SK-N-SH (cell line): ENCODE data around the gene PRKAG1. TPM values are rescaled to one million over a fixed set of nuclear protein-coding genes. Genes with fewer than 3 reads are reported as not detected.

Experiments used
- CTCF ChIA-PET: fragments of 300-600, 350-600 bp; formaldehyde crosslinking; extraction: SDS; loops from one replicate; lab custom pipeline; 2021; lab: Yijun Ruan, JAX
- POLR2A ChIA-PET: fragments of 350-600 bp; sonication (Branson Sonifier 250); formaldehyde crosslinking; extraction: SDS; loops from one replicate; lab custom pipeline; 2020; ENCODE audit warnings: antibody characterized with exemption, inconsistent platforms; lab: Yijun Ruan, JAX
- DNase-seq: peaks from one replicate; pipeline ENCODE4 v3.0.0; 2012
- H2AFZ ChIP-seq: fragments of 200-600 bp; sonication (generic); 2 replicates; pipeline ENCODE4 v1.8.1; 2016; ENCODE audit warnings: antibody characterized with exemption, mild to moderate bottlenecking, low read depth
- H3F3A ChIP-seq: fragments of 200-600 bp; sonication (generic); replicated peaks from 2 replicates; pipeline ENCODE3; 2016; ENCODE audit warnings: antibody characterized with exemption, mild to moderate bottlenecking; ENCODE audit not compliant: insufficient read depth
- H3K27ac ChIP-seq, 2 experiments: fragments of 200-500 bp in 1 of 2; fragments of 200-600 bp in 1 of 2; sonication (Bioruptor generic) in 1 of 2; sonication (generic), shearing (Covaris generic) in 1 of 2; 2 replicates each; pipeline versions ENCODE4 v1.5.1 to v1.6.1; 2014 to 2016; ENCODE audit warnings: low read depth in 2 of 2, inconsistent platforms in 1 of 2, low read length in 1 of 2, mild to moderate bottlenecking in 1 of 2, mixed read lengths in 1 of 2
- H3K27me3 ChIP-seq: fragments of 200-600 bp; sonication (generic), shearing (Covaris generic); 2 replicates; pipeline ENCODE4 v1.6.1; 2016; ENCODE audit warnings: mixed run types; ENCODE audit not compliant: insufficient read depth
- H3K36me3 ChIP-seq, 2 experiments: fragments of 200-500 bp in 1 of 2; fragments of 200-600 bp in 1 of 2; sonication (Bioruptor generic) in 1 of 2; sonication (generic) in 1 of 2; replicated peaks in 1 of 2; 2 replicates each; pipeline versions ENCODE3 to v1.5.1; 2014 to 2016; ENCODE audit warnings: low read length in 1 of 2, mild to moderate bottlenecking in 1 of 2; ENCODE audit not compliant: insufficient read depth in 2 of 2, control insufficient read depth in 1 of 2
- H3K4me1 ChIP-seq, 2 experiments: fragments of 200-500 bp in 1 of 2; fragments of 200-600 bp in 1 of 2; sonication (Bioruptor generic) in 1 of 2; sonication (generic), shearing (Covaris generic) in 1 of 2; 2 replicates each; pipeline versions ENCODE4 v1.5.1 to v1.6.1; 2014 to 2016; ENCODE audit warnings: low read depth in 1 of 2, low read length in 1 of 2, mixed run types in 1 of 2; ENCODE audit not compliant: insufficient read depth in 2 of 2, control insufficient read depth in 1 of 2
- H3K4me2 ChIP-seq: fragments of 200-600 bp; sonication (generic), shearing (Covaris generic); 2 replicates; pipeline ENCODE4 v1.6.1; 2017; ENCODE audit warnings: mixed run types
- H3K4me3 ChIP-seq, 2 experiments: fragments of 200-500 bp in 1 of 2; fragments of 200-600 bp in 1 of 2; sonication (Bioruptor generic) in 1 of 2; sonication (generic), shearing (Covaris generic) in 1 of 2; 2 replicates each; pipeline versions ENCODE4 v1.5.1 to v1.8.1; 2014 to 2016; ENCODE audit warnings: low read depth in 2 of 2, inconsistent platforms in 1 of 2, low read length in 1 of 2, mild to moderate bottlenecking in 1 of 2, mixed read lengths in 1 of 2, moderate library complexity in 1 of 2
- H3K79me2 ChIP-seq: fragments of 200-600 bp; sonication (generic); 2 replicates; pipeline ENCODE4 v1.8.1; 2017; ENCODE audit warnings: mild to moderate bottlenecking; ENCODE audit not compliant: insufficient read depth
- H3K9ac ChIP-seq: fragments of 200-600 bp; sonication (generic); 2 replicates; pipeline ENCODE4 v1.6.1; 2017; ENCODE audit warnings: mixed run types
- H3K9me2 ChIP-seq: fragments of 200-600 bp; sonication (generic); 2 replicates; pipeline ENCODE4 v1.6.1; 2017; ENCODE audit warnings: mixed run types
- H3K9me3 ChIP-seq: fragments of 200-600 bp; sonication (generic); 2 replicates; pipeline ENCODE4 v1.6.1; 2017; ENCODE audit warnings: mixed run types, mild to moderate bottlenecking, moderate library complexity
- H4K20me1 ChIP-seq: fragments of 200-600 bp; sonication (generic); 2 replicates; pipeline ENCODE4 v1.6.1; 2017; ENCODE audit warnings: mild to moderate bottlenecking, mixed run types; ENCODE audit not compliant: insufficient read depth
- ELF1 ChIP-seq: IDR thresholded peaks from 2 replicates; pipeline ENCODE4 v1.4.0; 2012
- FOXJ3 ChIP-seq: sonication (generic); formaldehyde crosslinking; IDR thresholded peaks from 2 replicates; pipeline ENCODE4 v1.5.1; 2020; ENCODE audit warnings: mild to moderate bottlenecking, missing genetic modification reagents
- FOXM1 ChIP-seq: IDR thresholded peaks from 2 replicates; pipeline ENCODE4 v1.4.0; 2012; ENCODE audit warnings: low read depth, mild to moderate bottlenecking
- JUND ChIP-seq: IDR thresholded peaks from 2 replicates; pipeline ENCODE4 v1.4.0; 2012
- MAX ChIP-seq: IDR thresholded peaks from 2 replicates; pipeline ENCODE4 v1.4.0; 2012; ENCODE audit warnings: low read depth
- POLR2AphosphoS5 ChIP-seq: IDR thresholded peaks from 2 replicates; pipeline ENCODE4 v1.6.1; 2012; ENCODE audit warnings: low read depth, low read length
- SIN3A ChIP-seq: IDR thresholded peaks from 2 replicates; pipeline ENCODE4 v1.6.1; 2012; ENCODE audit warnings: low read depth, mild to moderate bottlenecking, low read length, moderate library complexity, borderline replicate concordance
- WGBS: methylation state at CpG from one replicate; pipeline ENCODE4 v1.1.6; 2017; ENCODE audit warnings: low lambda C conversion rate; 5-methylcytosine and 5-hydroxymethylcytosine counted together
- polyA plus RNA-seq, 3 experiments: library from polyadenylated mRNA; depleted of rRNA; stranded (reverse); fragments of >200 nt; gene quantifications; 2 replicates each; pipeline ENCODE4 v1.2.3, GENCODE V29; 2012
- TF ChIP-seq, protein P1 (sequence below): IDR thresholded peaks from 2 replicates; pipeline ENCODE4 v1.4.0; 2012; ENCODE audit warnings: low read depth, borderline replicate concordance
- TF ChIP-seq, protein P2 (sequence below): fragments of 150-350 bp; IDR thresholded peaks from 2 replicates; pipeline ENCODE4 v1.6.1; 2016; ENCODE audit warnings: mild to moderate bottlenecking, low read depth, low read length
- TF ChIP-seq, protein P3 (sequence below): IDR thresholded peaks from 2 replicates; pipeline ENCODE4; 2012
- TF ChIP-seq, protein P4 (sequence below): IDR thresholded peaks from 2 replicates; pipeline ENCODE4 v1.6.1; 2012; ENCODE audit warnings: mild to moderate bottlenecking, low read depth, low read length, moderate library complexity

Gene PRKAG1
- polyA plus RNA-seq, 1 of the 3 experiments (the other 2 are of a cell fraction), result 75.1 TPM

DNA sequence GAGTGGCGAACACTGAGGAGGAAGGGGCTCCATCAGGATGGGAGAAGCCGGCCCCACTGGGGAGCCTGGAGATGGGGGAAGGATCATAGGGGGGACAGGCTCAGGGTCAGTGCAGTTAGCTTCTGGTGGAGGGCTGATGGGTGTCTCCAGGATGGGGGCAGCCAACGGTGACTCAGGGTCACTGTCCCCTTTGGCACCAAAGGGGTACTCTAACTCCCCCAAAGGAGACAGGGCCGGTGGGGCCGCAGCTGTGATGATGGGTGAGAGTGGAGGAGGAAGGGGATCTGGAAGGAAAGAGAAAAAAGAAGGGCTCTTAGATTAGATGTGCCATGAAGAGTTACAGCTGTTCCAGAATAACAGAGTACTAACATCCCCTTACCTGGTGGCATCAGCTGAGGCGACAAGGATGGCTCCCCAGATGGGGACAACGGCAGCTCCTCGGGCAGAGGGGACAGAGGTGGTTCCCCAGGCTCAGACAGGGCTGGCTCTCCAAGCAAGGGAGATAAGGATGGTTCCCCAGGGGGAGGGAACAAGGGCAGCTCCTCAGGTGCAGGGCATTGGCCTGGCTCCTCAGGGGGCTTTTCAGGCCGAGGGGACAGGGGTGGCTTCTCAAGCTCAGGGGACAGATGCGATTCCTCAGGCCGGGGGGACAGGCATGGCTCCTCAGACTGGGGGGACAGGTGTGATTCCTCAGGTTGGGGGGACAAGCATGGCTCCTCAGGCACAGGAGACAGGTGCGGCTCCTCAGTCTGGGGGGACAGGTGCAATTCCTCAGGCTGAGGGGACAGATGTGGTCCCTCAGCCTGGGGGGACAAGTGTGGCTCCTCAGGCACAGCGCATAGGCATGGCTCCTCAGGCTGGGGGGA is 32.2 kb upstream of the PRKAG1 start:
- Histone ChIP-seq H3K4me3 (no peak overlapping the region), H3K9me3 (no peaks in the 10 kb centered on the region), H3K27ac (no peak overlapping the region; a peak in 1 of 4 replicates), H3K36me3 (peaks cover 56 to 84% of the 10 kb centered on the region in 2 experiments), H3K79me2 (peaks cover 37% of the 10 kb centered on the region), H3K27me3 (no peaks in the 10 kb centered on the region), H3K4me1 (peaks cover 4 to 10% of the 10 kb centered on the region in 2 experiments; a peak in 3 of 4 replicates), H4K20me1 (peaks cover 50% of the 10 kb centered on the region), H3K4me2 (peak overlapping the region; percentile 42; the same call in 1 of the 2 replicates), H3F3A (peaks cover 4% of the 10 kb centered on the region), H3K9me2 (no peaks in the 10 kb centered on the region), H2AFZ (no peak overlapping the region), H3K9ac (no peak overlapping the region)
- TF ChIP-seq, protein P1, sequence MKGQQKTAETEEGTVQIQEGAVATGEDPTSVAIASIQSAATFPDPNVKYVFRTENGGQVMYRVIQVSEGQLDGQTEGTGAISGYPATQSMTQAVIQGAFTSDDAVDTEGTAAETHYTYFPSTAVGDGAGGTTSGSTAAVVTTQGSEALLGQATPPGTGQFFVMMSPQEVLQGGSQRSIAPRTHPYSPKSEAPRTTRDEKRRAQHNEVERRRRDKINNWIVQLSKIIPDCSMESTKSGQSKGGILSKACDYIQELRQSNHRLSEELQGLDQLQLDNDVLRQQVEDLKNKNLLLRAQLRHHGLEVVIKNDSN, result no peak
- no peak for TF ChIP-seq POLR2AphosphoS5
- TF ChIP-seq FOXM1, result no peak
- TF ChIP-seq ELF1, result no peak
- no peak for TF ChIP-seq FOXJ3 (CRISPR knock-in tag)
- no peak for TF ChIP-seq MAX
- TF ChIP-seq, protein P2, sequence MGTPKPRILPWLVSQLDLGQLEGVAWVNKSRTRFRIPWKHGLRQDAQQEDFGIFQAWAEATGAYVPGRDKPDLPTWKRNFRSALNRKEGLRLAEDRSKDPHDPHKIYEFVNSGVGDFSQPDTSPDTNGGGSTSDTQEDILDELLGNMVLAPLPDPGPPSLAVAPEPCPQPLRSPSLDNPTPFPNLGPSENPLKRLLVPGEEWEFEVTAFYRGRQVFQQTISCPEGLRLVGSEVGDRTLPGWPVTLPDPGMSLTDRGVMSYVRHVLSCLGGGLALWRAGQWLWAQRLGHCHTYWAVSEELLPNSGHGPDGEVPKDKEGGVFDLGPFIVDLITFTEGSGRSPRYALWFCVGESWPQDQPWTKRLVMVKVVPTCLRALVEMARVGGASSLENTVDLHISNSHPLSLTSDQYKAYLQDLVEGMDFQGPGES, result no peak
- no peak for TF ChIP-seq JUND
- TF ChIP-seq SIN3A, result no peak
- TF ChIP-seq, protein P3, sequence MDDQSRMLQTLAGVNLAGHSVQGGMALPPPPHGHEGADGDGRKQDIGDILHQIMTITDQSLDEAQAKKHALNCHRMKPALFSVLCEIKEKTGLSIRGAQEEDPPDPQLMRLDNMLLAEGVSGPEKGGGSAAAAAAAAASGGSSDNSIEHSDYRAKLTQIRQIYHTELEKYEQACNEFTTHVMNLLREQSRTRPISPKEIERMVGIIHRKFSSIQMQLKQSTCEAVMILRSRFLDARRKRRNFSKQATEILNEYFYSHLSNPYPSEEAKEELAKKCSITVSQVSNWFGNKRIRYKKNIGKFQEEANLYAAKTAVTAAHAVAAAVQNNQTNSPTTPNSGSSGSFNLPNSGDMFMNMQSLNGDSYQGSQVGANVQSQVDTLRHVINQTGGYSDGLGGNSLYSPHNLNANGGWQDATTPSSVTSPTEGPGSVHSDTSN, result no peak
- TF ChIP-seq, protein P4, sequence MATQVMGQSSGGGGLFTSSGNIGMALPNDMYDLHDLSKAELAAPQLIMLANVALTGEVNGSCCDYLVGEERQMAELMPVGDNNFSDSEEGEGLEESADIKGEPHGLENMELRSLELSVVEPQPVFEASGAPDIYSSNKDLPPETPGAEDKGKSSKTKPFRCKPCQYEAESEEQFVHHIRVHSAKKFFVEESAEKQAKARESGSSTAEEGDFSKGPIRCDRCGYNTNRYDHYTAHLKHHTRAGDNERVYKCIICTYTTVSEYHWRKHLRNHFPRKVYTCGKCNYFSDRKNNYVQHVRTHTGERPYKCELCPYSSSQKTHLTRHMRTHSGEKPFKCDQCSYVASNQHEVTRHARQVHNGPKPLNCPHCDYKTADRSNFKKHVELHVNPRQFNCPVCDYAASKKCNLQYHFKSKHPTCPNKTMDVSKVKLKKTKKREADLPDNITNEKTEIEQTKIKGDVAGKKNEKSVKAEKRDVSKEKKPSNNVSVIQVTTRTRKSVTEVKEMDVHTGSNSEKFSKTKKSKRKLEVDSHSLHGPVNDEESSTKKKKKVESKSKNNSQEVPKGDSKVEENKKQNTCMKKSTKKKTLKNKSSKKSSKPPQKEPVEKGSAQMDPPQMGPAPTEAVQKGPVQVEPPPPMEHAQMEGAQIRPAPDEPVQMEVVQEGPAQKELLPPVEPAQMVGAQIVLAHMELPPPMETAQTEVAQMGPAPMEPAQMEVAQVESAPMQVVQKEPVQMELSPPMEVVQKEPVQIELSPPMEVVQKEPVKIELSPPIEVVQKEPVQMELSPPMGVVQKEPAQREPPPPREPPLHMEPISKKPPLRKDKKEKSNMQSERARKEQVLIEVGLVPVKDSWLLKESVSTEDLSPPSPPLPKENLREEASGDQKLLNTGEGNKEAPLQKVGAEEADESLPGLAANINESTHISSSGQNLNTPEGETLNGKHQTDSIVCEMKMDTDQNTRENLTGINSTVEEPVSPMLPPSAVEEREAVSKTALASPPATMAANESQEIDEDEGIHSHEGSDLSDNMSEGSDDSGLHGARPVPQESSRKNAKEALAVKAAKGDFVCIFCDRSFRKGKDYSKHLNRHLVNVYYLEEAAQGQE, result no peak
- WGBS, result 94% methylated on average over 10 of the region's 13 CpGs
- ChIA-PET CTCF (interaction anchor here (1.4 to 3.7 kb wide), 2 partner anchors 13 to 291 kb away, joined by 4 to 15 read pairs; no protein-coding TSS in a partner anchor), POLR2A (no interaction called here)
- DNase-seq, result no peak
